ENCODE data around the gene BTRC. TPM values are rescaled to one million over a fixed set of nuclear protein-coding genes. Genes with fewer than 3 reads are reported as not detected.

BTRC gene
- total and polyA plus RNA-seq, 12 donors = 10.0 to 35.3 (median 20.3) TPM

- no peak overlapping the region for H3K27ac ChIP-seq
- TF ChIP-seq CTCF (IDR thresholded peaks at IDR 0.05) (no peak), POLR2A (IDR thresholded peaks at IDR 0.05) (no peak)
- H3K9me3 ChIP-seq (replicated peaks in 1 of 3) = no peaks in the 10 kb centered on the region
- peaks cover 0 to 4% of the 10 kb centered on the region in 2 donors for H3K4me1 ChIP-seq (replicated peaks in 1 of 2)
- 73 to 78% (median 77%) methylated on average over 14 of the region's 14 CpGs for WGBS, 4 donors
- DNase-seq = no peak
- intact Hi-C loops (cut with DNase I) = no loop called here
- H3K4me3 ChIP-seq = no peak overlapping the region
- no peaks in the 10 kb centered on the region for H3K27me3 ChIP-seq
- H3K36me3 ChIP-seq (replicated peaks in 1 of 2) = no peaks in the 10 kb centered on the region
These were observed 243.3 kb downstream of the BTRC start for GRCh38 chr10:101597091-101597900.

- H3K27me3 ChIP-seq = no peaks in the 10 kb centered on the region
- H3K4me1 ChIP-seq (replicated peaks in 1 of 2) = peaks cover 0 to 4% of the 10 kb centered on the region in 2 donors
- TF ChIP-seq POLR2A (IDR thresholded peaks at IDR 0.05) = no peak
- TF ChIP-seq CTCF (IDR thresholded peaks at IDR 0.05) = no peak
- peaks cover 0 to 5% of the 10 kb centered on the region in 2 donors for H3K36me3 ChIP-seq (replicated peaks in 1 of 2)
- no peak overlapping the region for H3K4me3 ChIP-seq
- DNase-seq = peak; percentile 35 to 70 (median 50)
- H3K27ac ChIP-seq = no peak overlapping the region
- no peaks in the 10 kb centered on the region for H3K9me3 ChIP-seq (replicated peaks in 1 of 3)
- WGBS, 4 donors = 63 to 83% (median 71%) methylated on average over 1 of the region's 1 CpG
- intact Hi-C loops (cut with DNase I) = loop anchor here in 1 of 2 donors (5.0 kb wide), 1 partner anchor 181 kb away; the partner anchor contains the start of gene NPM3
These were observed 247.6 kb downstream of the BTRC start for GRCh38 chr10:101601541-101601940.

GRCh38 chr10:101602761-101603398 lies 248.9 kb downstream of the BTRC start:
- 49 to 69% (median 54%) methylated on average over 4 to 6 of the region's 6 CpGs for WGBS, 4 donors
- TF ChIP-seq POLR2A (IDR thresholded peaks at IDR 0.05) = no peak
- peak; percentile 73 to 88 (median 86) for TF ChIP-seq CTCF (IDR thresholded peaks at IDR 0.05)
- intact Hi-C loops (cut with DNase I) = loop anchor here (2.0 to 5.0 kb wide), 2 partner anchors 178 to 179 kb away; partner anchors contain the start of gene NPM3 (in 1 of the 2)
- no peaks in the 10 kb centered on the region for H3K9me3 ChIP-seq (replicated peaks in 1 of 3)
- peaks cover 0 to 5% of the 10 kb centered on the region in 2 donors for H3K36me3 ChIP-seq (replicated peaks in 1 of 2)
- peaks cover 0 to 4% of the 10 kb centered on the region in 2 donors for H3K4me1 ChIP-seq (replicated peaks in 1 of 2)
- H3K27ac ChIP-seq = no peak overlapping the region
- no peak overlapping the region for H3K4me3 ChIP-seq
- DNase-seq = peak; percentile 68 to 91 (median 78)
- H3K27me3 ChIP-seq = no peaks in the 10 kb centered on the region

Small RNA genes lying within 50 kb of the gene (microRNA-seq; reads per million reads assigned to microRNA genes)
- gene MIR3158-1 (0 reads per million in 3 donors), gene MIR3158-2 (0 reads per million in 3 donors)

Small RNA genes lying within 50 kb of the gene (small RNA-seq; reads per million reads assigned to genes)
- 0 reads per million in 2 donors for gene MIR3158-1
- gene RNU2-43P = 0 reads per million in 2 donors
- gene RNU2-59P = 0.75 to 1.1 reads per million in 2 donors

Other genes with a start within 250 kb of the BTRC start
- gene TLX1, start 222.9 kb upstream of the BTRC start, total RNA-seq = not detected
- not detected for gene TLX1, start 222.9 kb upstream of the BTRC start, polyA plus RNA-seq
- gene LBX1, start 124.7 kb upstream of the BTRC start, total RNA-seq = under 1 TPM in 1 of 9 donors, not detected in 8; 0.14 TPM
- gene LBX1, start 124.7 kb upstream of the BTRC start, polyA plus RNA-seq = not detected
- gene POLL, start 234.1 kb downstream of the BTRC start, total RNA-seq = 10 to 100 TPM; 10.7 to 44.6 (median 29.9) TPM
- gene POLL, start 234.1 kb downstream of the BTRC start, polyA plus RNA-seq = 10 to 100 TPM; 10.1 to 83.7 (median 59.3) TPM
- 10 to 100 TPM in 8 of 9 donors, 1 to 10 TPM in 1; 8.3 to 35.9 (median 26.1) TPM for gene DPCD, start 234.2 kb downstream of the BTRC start, total RNA-seq
- gene DPCD, start 234.2 kb downstream of the BTRC start, polyA plus RNA-seq = 10 to 100 TPM; 19.6 to 42.5 (median 28.6) TPM